GM19372 (cell line): Measurements from ENCODE around the gene ANKRD24.
"Not testable (repeated sequence)": the region's sequence is repeated elsewhere in the genome, so short reads cannot be mapped to it uniquely, and the experiment has no call there.

Experiments
- ATAC-seq: cut with Tn5 transposase; IDR thresholded peaks from one replicate; pipeline ENCODE4 v1.9.1; 2021; ENCODE audit warnings: mild to moderate bottlenecking, low read depth, moderate library complexity; ENCODE audit not compliant: unreplicated experiment

The ANKRD24 gene

DNA sequence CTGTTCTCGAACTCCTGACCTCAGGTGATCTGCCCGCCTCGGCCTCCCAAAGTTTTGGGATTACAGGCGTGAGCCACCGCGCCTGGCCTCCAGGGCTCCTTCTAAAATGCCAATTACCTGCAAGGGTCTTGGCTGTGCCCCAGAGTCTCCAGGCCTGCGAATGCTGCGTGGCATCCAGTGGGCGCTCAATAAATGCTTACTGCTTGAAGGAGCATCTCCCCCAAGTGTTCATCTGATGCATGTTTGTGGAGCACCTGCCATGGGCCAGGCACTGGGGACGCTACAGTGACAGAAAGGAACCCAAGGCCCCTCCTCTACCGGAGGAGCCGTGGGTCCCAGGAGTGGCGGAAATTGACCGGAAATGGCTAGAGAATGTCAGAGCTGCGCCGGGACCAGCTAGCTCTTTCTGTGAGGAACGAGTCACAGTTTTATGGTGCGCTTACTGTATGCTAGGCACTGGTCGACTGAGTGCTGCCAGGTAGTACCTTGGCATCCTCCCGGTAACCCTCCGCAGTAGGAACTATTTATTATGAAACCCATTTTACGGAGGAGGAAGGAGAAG lies 14.2 kb downstream of the ANKRD24 start:
- no peak for ATAC-seq

DNA sequence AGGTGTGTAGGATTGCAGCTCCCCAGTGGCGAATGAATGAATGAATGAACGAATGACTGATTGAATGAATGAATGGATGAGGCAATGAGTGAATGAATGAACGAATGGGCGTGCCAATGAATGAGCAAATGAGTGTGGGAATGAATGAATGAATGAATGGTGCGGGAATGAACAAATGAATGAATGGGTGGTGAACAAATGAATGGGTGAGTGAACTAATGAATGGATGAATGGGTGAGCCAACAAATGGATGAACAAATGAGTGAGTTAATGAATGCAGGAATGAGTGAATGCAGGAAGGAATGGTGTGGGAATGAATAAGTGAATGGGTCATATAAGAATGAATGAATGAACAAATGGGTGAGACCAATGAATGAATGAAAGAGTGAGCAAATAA lies 14.7 kb downstream of the ANKRD24 start:
- no peak for ATAC-seq

DNA sequence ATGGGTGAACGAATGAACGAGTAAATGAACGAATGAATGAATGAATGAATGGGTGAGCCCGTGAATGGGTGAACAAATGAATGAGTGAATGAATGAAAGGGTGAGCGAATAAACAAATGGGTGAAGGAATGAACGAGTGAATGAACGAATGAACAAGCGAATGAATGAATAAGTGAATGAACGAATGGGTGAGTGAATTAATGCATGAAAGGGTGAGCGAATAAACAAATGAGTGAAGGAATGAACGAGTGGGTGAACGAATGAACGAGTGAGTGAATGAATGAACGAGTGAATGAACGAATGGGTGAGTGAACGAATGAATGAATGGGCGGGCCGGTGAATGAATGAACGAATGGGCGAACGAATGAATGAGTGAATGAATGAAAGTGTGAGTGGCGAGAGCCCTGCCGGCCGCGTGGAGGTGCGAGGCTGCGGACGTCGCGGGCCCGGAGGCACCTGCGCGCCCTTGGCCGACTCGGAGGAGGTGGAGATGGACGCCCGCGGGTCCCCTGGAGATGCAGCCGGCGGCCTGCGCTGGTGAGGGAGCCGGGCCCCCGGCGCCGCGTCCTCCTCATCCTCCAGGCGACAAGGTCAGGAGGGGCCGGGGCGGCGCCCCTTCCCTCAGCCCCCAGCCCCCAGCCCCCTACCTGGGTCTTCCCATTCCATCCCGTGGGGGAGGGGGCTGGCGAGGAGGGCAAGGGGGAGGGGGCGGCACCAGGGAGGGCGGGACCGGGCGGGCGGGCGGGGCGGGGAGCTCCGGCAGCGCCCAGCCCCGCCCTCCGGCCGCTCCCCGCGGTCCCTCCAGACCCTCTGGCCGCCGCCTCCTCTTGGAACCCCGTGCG lies 15.4 kb downstream of the ANKRD24 start:
- ATAC-seq, result no peak

DNA sequence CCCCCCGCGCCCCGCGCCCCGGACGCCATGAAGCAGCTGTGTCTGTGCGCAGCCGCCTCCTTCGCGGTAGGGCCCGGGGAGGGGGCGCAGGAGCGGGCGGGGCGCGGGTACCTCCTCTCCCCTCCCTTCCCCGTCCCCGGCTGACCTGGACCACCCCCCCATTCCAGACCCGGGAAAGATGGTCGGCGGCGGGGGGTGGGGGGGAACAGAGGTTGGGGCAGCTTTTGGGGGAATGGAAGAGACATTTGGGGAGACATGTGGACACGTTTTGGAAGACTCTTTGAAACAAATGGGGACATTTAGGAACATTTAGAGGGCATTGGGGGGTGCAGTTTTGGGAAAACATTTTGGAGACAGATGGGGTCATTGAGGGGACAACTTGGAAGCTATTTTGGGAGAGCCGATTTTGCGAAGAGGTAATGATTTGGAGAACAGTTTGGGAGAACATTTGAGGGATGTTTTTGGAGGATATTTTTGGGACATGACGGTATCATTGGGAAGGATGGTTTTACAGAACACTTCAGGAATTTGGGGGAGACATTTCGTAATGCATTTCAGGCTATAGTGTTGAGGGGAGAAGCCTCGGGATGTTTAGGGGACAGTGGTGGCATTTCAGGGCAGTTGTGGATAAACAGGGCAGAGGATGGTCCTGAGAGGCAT lies 16.1 kb downstream of the ANKRD24 start:
- no peak for ATAC-seq

DNA sequence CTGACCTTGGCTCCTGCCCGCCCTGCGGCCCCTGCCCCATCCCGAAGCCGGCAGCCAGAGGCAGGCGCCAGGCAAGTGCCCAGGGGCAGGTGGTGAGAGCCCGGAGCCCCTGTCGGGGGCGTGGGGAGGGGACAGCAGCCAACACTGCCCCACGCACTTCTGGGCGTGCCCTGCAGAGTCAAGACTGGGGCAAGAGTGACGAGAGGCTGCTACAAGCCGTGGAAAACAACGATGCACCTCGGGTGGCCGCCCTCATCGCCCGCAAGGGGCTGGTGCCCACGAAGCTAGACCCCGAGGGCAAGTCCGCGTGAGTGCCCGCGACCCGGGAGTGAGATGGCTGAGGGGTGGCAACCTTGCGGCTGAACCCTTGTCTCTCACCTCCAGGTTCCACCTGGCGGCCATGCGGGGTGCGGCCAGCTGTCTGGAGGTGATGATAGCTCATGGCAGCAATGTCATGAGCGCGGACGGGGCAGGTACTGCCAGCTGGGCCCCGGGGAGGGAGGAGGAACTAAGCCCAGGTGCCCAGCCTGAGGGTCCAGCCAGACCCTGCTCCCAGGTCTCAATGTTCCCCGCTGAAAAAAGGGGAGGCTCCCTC lies 17.3 kb downstream of the ANKRD24 start:
- no peak for ATAC-seq

DNA sequence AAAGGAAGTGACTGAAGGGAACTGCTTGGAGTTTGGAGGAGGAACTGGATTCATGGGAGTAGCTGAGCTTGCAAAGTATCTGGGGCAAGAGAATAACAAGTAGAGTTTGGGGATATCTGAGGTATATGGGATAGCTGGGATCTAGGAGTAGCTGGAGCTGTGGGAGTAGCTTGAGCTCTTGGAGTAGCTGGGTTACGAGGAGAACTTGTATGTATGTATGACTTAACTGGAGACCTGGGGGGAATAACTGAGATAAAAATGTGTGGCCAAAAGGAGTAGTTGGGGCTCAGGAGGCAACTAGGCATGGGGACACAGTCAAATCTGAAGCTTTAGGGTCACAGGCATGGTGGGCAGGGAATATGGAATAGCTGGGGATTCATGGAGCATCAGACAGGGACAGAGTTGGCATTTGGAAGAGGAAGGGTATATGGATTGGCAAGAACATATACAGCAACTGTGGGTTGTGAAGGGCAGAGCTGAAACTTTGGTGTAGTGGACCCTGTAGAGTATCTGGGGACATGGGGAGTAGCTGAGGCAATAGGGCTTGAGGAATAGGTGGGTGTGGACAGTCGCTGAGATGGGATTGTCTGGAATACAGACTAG lies 18.6 kb downstream of the ANKRD24 start:
- no peak for ATAC-seq

DNA sequence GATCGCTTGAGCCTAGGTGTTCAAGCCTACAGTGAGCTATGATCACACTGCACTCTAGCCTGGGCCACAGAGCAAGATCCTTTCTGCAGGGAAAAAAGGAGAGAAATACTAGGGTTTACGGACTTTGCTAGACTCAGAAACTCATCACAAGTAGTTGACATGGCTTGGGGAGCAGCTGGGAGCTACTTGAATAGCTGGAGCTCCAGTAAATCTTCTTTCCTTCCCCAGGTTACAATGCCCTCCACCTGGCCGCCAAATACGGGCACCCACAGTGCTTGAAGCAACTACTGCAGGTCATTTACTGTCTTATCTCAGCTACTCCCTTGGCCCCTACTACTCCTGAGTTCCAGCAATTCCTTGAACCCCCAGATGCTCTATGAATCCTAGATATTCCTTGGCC lies 19.3 kb downstream of the ANKRD24 start:
- ATAC-seq, result no peak

DNA sequence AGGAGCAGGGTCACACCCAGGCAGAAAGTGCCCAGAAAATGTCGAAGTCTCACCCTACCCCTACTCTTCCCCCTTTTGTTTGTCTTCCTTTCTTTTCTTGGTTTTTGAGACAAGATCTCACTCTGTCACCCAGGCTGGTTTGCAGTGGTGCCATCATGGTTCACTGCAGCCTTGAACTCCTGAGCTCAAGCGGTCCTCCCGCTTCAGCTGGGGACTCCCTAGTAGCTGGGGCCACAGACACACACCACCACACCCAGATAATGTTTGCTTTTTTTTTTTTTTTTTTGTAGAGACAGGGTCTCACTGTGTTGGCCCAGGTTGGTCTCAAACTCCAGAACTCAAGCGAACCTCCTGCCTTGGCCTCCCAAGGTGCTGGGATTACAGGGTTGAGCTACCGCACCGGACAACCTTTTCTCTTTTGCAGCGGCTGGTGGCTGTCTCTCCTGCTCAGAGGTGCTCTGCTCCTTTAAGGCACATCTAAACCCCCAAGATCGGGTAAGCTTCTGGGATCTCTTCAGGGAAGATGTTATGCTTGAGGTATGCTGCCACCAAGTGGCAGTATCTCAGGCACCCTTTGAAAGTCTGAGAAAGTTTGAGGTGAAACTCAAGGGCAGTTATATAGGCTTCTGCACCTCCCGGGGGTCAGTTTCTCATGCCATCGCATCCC lies 24.5 kb downstream of the ANKRD24 start:
- ATAC-seq, result no peak

DNA sequence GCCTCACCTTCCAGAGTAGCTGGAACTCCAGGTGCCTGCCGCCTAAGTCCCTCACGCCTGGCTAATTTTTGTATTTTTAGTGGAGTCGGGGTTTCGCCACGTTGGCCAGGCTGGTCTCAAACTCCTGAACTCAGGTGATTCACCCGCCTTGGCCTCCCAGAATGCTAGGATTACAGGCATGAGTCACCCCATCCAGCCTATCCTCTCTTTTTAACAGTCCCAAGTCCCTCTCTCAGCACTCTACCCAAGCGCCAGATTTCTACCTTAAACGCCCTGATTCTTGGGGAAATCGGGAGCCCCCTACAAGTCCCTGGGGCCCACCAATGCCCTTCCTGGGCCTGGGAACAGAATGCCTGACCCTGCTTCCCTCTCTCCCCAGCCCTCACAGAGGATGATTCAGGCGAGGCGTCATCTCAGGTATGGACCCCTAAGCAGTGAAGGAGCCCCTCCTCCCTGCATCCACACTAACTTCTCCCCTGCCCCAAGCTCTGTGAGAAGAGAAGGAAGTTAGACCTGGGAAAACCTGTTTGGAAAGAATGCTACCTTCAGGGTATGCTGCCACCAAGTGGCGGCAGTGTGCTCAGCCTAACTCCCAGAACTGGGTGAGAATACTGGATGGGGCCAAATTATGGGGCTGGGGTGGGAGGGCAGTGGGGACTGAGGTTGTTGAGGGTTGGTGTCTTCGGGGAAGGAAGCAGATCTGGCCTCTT lies 26.1 kb downstream of the ANKRD24 start:
- no peak for ATAC-seq

DNA sequence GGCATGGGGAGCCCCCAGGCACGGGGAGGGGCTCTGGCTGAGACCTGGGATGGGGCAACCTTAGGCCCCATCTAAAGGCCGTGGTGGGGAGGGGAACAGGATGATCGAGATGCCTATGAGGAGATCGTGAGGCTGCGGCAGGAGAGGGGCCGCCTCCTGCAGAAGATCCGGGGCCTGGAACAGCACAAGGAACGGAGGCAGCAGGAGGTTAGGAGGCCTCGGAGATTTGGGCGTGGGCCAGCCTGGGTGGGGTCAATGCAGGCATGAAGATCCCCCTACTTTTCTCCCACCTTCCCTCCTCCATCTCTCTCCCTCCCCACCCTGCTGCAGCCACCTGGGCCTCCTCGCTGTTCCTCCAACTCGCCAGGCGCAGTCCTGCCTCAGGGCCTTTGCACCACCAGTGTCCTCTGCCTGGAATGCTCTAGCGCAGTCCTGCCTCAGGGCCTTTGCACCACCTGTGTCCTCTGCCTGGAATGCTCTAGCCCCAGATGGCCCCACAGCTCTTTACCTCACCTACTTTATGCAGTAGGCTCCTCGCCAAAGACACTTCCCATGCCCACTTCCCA lies 27.8 kb downstream of the ANKRD24 start:
- ATAC-seq, result no peak

DNA sequence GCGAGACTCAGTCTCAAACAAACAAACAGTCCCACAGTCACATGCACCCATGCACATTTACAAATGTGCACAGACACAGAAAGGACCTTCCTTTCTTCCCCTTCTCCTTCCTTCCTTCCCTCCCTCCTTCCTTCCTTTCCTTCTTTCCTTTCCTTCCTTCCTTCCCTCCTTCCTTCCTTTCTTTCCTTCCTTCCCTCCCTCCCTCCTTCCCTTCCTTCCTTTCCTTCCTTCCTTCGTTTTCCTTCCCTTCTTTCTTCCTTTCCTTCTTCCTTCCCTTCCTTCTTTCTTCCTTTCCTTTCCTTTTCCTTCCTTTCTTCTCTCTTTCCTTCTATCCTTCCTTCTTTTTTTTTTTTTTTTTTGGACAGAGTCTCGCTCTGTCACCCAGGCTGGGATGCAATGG lies 30.6 kb downstream of the ANKRD24 start:
- ATAC-seq, result no peak

DNA sequence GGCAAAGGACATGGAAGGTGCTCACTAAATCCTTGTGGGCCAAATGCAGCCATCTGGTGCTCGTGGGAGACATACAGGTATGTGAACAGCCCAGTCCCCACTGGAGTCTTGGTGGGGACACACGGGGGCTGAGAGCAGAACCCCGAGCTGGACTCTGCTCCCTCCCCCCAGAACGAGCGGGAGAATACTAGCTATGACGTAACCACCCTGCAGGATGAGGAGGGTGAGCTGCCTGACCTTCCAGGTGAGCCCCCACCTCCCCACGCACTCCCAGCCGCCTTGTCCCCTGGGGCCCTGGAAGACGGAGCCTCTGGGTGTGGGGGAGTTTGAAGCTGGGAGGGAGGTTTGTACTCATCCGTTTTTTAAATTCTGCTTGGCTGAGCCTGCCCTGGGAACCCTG lies 33.3 kb downstream of the ANKRD24 start:
- ATAC-seq, result no peak

DNA sequence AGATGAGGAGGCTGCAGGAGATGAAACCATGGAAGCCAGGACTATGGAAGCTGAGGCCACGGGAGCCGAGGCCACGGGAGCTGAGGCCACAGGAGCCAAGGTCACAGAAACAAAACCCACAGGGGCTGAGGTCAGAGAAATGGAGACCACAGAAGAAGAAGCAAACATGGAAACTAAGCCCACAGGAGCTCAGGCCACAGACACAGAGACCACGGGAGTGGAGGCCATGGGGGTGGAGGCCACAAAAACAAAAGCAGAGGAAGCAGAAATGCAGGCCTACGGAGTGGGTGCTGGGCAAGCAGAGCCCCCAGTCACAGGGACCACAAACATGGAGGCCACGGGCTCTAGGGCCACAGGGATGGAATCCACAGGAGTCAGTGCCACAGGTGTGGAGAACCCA lies 34.4 kb downstream of the ANKRD24 start:
- no peak for ATAC-seq

DNA sequence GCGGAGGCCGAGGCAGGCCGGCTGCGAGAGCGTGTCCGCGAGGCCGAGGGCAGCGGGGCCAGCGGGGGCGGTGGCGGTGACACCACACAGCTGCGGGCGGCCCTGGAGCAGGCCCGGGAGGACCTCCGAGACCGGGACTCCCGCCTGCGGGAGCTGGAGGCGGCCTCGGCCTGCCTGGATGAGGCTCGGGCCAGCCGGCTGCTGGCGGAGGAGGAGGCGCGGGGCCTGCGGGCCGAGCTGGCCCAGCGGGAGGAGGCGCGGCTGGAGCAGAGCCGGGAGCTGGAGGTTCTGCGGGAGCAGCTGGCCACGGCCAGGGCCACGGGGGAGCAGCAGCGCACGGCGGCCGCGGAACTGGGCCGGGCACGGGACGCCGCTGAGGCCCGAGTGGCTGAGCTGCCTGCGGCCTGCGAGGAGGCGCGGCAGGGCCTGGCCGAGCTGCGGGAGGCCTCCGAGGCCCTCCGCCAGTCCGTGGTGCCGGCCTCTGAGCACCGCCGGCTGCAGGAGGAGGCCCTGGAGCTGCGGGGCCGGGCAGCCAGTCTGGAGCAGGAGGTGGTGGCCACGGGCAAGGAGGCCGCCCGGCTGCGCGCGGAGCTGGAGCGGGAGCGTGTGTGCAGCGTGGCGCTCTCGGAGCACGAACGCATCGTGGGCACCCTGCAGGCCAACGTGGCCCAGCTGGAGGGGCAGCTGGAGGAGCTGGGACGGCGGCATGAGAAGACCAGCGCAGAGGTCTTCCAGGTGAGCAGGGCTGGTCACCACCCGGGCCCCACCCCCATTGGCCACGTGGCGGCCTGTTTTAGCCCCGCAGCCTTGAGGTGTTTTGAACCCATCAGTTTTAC lies 35.2 kb downstream of the ANKRD24 start:
- no peak for ATAC-seq

DNA sequence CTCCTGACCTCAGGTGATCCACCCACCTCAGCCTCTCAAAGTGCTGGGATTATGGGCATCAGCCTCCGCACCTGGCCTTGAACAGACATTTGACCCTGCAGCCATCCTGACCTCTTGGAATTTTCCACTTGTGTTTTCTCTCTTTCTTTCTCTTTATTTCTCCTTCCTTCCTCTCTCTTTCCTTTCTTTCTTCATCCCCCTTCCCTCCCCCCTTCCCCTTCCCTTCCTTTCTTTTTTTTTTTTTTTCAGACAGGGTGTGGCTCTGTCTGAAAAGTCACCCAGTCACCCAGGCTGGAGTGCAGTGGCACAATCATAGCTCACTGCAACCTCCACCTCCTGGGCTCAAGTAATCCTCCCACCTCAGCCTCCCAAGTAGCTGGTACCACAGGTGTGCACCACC lies 36.0 kb downstream of the ANKRD24 start:
- ATAC-seq, result not testable (repeated sequence)

DNA sequence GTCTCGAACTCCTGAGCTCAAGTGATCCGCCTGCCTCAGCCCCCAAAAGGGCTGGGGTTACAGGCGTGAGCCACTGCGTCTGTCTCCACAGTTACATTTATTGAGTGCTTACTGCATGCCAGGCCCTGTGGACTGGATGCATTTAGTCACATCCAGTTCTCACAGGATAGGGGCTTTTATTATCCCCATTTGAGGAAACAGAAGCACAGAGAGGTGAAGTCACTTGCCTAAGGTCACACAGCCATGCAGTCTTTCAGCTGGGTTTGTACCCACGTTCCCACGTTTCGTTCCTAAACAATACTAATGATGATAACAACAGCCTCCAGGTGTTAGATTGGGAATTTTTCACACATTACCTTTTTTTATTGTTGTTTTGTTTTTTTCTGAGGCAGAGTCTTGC lies 37.7 kb downstream of the ANKRD24 start:
- ATAC-seq, result no peak

DNA sequence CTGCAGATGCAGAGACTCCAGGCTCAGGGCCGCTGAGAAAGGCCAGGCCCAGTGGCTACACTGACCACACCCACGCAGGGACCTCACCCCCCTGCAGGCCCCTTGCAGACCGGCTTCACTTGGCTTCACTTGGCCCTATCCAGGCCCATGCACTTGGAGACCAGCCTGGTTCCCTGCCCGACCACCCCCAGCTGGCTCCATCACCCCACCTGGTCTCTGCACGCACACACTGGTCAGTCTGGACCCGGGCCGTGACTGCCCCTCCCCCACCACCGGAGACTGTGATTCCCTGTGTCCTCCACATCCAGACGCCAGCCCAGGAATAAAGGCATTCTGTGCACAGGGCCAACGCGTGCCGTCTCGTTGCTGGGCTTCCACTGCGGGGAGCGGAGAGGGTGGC lies 42.0 kb downstream of the ANKRD24 start:
- ATAC-seq, result no peak

DNA sequence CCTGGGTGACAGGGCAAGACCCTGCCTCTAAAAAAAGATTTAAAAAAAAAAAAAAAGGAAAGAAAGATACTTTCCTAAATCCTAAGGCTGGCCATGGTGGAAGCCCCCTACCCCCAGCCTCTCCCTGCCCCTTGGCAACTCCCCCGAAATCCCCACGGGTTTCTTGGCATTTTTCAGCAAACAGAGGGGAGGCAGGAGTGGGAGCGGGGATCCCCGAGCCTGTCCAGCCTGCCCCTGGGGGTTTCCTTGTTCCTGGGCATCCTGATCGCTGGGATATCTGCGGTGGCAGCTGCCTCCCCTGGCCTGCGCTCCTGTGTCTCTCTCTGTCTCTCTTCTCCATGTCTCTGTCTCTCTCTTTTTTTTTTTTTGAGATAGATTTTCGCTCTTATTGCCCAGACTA lies 43.4 kb downstream of the ANKRD24 start:
- ATAC-seq, result no peak

DNA sequence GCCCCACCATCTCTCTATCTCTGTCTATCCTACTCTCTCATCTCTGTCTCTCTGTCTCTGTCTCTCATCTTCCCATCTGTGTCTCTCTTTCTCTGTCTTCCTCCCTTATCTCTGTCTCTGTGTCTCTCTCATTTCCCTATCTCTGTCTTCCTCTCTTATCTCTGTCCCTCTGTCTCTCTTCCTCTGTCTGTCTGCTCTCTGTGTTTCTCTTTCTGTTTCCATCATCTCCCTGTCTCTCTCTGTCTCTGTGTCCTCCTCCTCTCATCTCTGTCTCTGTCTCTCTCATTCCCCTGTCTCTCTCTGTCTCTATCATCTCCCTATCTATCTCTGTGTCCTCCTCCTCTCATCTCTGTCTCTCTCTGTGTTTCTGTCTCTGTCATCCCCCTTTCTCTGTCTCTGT lies 45.3 kb downstream of the ANKRD24 start:
- ATAC-seq, result no peak
